GM23338 (cell line): ENCODE measurements around the gene FOXC2. TPM values are rescaled to one million over a fixed set of nuclear protein-coding genes. Genes with fewer than 3 reads are reported as not detected.
A peak's percentile ranks its signal among the peaks of the same experiment; 100 is the strongest.

Source experiments
- ATAC-seq: fragments of 200-7000 bp; cut with Tn5 transposase; 3 replicates; pipeline ENCODE4 v1.9.1; 2020
- DNase-seq: peaks from one replicate; pipeline ENCODE4 v3.0.0-alpha.2; 2015; ENCODE audit warnings: low spot score
- H2AFZ ChIP-seq: fragments of 200-600 bp; sonication (generic); 2 replicates; pipeline ENCODE4 v1.8.0; 2016; ENCODE audit warnings: antibody characterized with exemption, mild to moderate bottlenecking, moderate library complexity
- H3F3A ChIP-seq: fragments of 200-600 bp; sonication (generic); replicated peaks from 2 replicates; pipeline ENCODE4 v1.8.0; 2017; ENCODE audit warnings: antibody characterized with exemption, mixed run types, low read depth
- H3K27ac ChIP-seq: fragments of 200-600 bp; sonication (generic); 2 replicates; pipeline ENCODE4 v1.6.1; 2016; ENCODE audit warnings: low read depth
- H3K27me3 ChIP-seq: fragments of 200-600 bp; sonication (generic); 2 replicates; pipeline ENCODE4 v1.8.0; 2016; ENCODE audit warnings: mild to moderate bottlenecking, mixed run types, moderate library complexity; ENCODE audit not compliant: insufficient read depth
- H3K36me3 ChIP-seq: fragments of 200-600 bp; sonication (generic); 2 replicates; pipeline ENCODE4 v1.8.0; 2016; ENCODE audit warnings: mild to moderate bottlenecking; ENCODE audit not compliant: insufficient read depth
- H3K4me1 ChIP-seq: fragments of 200-600 bp; sonication (generic); 2 replicates; pipeline ENCODE4 v1.8.0; 2016; ENCODE audit warnings: mild to moderate bottlenecking, moderate library complexity; ENCODE audit not compliant: insufficient read depth
- H3K4me2 ChIP-seq: fragments of 200-600 bp; sonication (generic); 2 replicates; pipeline ENCODE4 v1.7.1; 2017; ENCODE audit warnings: mixed run types
- H3K4me3 ChIP-seq: fragments of 200-600 bp; sonication (generic); 2 replicates; pipeline ENCODE4 v1.6.1; 2016; ENCODE audit warnings: mixed run types
- H3K79me2 ChIP-seq: fragments of 200-600 bp; sonication (generic); replicated peaks from 2 replicates; pipeline ENCODE4 v1.8.0; 2017; ENCODE audit warnings: mild to moderate bottlenecking; ENCODE audit not compliant: insufficient read depth
- H3K9me2 ChIP-seq: fragments of 200-600 bp; sonication (generic); 2 replicates; pipeline ENCODE4 v1.8.0; 2017; ENCODE audit not compliant: insufficient read depth
- H4K20me1 ChIP-seq: fragments of 200-600 bp; sonication (generic); replicated peaks from 2 replicates; pipeline ENCODE4 v1.8.0; 2017; ENCODE audit warnings: mild to moderate bottlenecking; ENCODE audit not compliant: insufficient read depth
- H3K27ac Mint-ChIP-seq: 2 replicates; pipeline ENCODE4 v1.8.0; 2020; ENCODE audit warnings: inconsistent platforms, mild to moderate bottlenecking, moderate library complexity, mixed read lengths
- H3K27me3 Mint-ChIP-seq: 3 replicates; pipeline ENCODE4 v1.8.0; 2022; ENCODE audit warnings: low read depth, mild to moderate bottlenecking, moderate library complexity, mixed read lengths, inconsistent platforms; ENCODE audit not compliant: insufficient read depth, poor library complexity
- H3K36me3 Mint-ChIP-seq: 3 replicates; pipeline ENCODE4 v1.8.0; 2021; ENCODE audit warnings: low read depth, mild to moderate bottlenecking, inconsistent platforms, moderate library complexity, mixed read lengths
- H3K4me1 Mint-ChIP-seq: 3 replicates; pipeline ENCODE4 v1.8.0; 2020; ENCODE audit warnings: mild to moderate bottlenecking, inconsistent platforms, mixed read lengths
- H3K4me3 Mint-ChIP-seq: 3 replicates; pipeline ENCODE4 v1.8.0; 2021; ENCODE audit warnings: moderate library complexity, mild to moderate bottlenecking, inconsistent platforms, mixed read lengths
- H3K9me3 Mint-ChIP-seq: 3 replicates; pipeline ENCODE4 v1.8.0; 2020; ENCODE audit warnings: moderate library complexity, mild to moderate bottlenecking, inconsistent platforms, mixed read lengths
- CREB1 ChIP-seq: fragments of 250-450 bp; sonication (Bioruptor Pico); IDR thresholded peaks from 2 replicates; pipeline ENCODE4 v1.5.0; 2020; ENCODE audit warnings: low read depth, mild to moderate bottlenecking, moderate library complexity
- CTCF ChIP-seq, 2 experiments: fragments of 200-600 bp in 1 of 2; sonication (generic) in 1 of 2; conservative IDR thresholded peaks; 2 replicates each; pipeline versions ENCODE4 v1.5.1 to v1.6.1; 2016 to 2017; ENCODE audit warnings: antibody characterized with exemption in 2 of 2, low read depth in 2 of 2, mild to moderate bottlenecking in 2 of 2, moderate library complexity in 1 of 2
- ETS1 ChIP-seq: IDR thresholded peaks from 2 replicates; pipeline ENCODE4 v1.6.1; 2016; ENCODE audit warnings: antibody characterized with exemption
- EZH2 ChIP-seq: fragments of 200-600 bp; sonication (generic); IDR thresholded peaks from one replicate; pipeline ENCODE4 v1.8.0; 2017; ENCODE audit warnings: antibody characterized with exemption, mild to moderate bottlenecking, low read depth; ENCODE audit not compliant: unreplicated experiment
- EZH2phosphoT487 ChIP-seq: fragments of 200-600 bp; sonication (generic); IDR thresholded peaks from one replicate; pipeline ENCODE4 v1.8.1; 2018; ENCODE audit warnings: antibody characterized with exemption; ENCODE audit not compliant: unreplicated experiment
- JUNB ChIP-seq: IDR thresholded peaks from one replicate; pipeline ENCODE4 v1.6.1; 2016; ENCODE audit warnings: antibody characterized with exemption; ENCODE audit not compliant: unreplicated experiment
- NANOG ChIP-seq: IDR thresholded peaks from 2 replicates; pipeline ENCODE4 v1.6.1; 2016; ENCODE audit warnings: antibody characterized with exemption, borderline replicate concordance
- POLR2AphosphoS5 ChIP-seq: IDR thresholded peaks from 2 replicates; pipeline ENCODE4 v1.6.1; 2016; ENCODE audit warnings: antibody characterized with exemption, low read depth
- REST ChIP-seq: IDR thresholded peaks from one replicate; pipeline ENCODE4 v1.6.1; 2018; ENCODE audit warnings: antibody characterized with exemption; ENCODE audit not compliant: unreplicated experiment
- STAT1 ChIP-seq: IDR thresholded peaks from one replicate; pipeline ENCODE4 v1.6.1; 2016; ENCODE audit warnings: antibody characterized with exemption; ENCODE audit not compliant: unreplicated experiment
- ZNF114 ChIP-seq: fragments of 250-450 bp; sonication (Bioruptor Pico); IDR thresholded peaks from 2 replicates; pipeline ENCODE4 v1.5.0; 2020; ENCODE audit warnings: mild to moderate bottlenecking, moderate library complexity
- ZNF331 ChIP-seq: fragments of 250-450 bp; sonication (Bioruptor Pico); IDR thresholded peaks from 2 replicates; pipeline ENCODE4 v1.5.0; 2020; ENCODE audit warnings: low read depth, mild to moderate bottlenecking, moderate library complexity
- ZNF462 ChIP-seq: fragments of 250-450 bp; sonication (Bioruptor Pico); IDR thresholded peaks from 2 replicates; pipeline ENCODE4 v1.5.0; 2020; ENCODE audit warnings: mild to moderate bottlenecking, moderate library complexity
- polyA plus RNA-seq: library from polyadenylated mRNA; unstranded; fragments of >200 nt; fragmentation: Nextera tagmentation; extraction: Ambion mirVana; gene quantifications from 2 replicates; pipeline ENCODE4 v1.2.1, GENCODE V29; 2016
- total RNA-seq: library from RNA; depleted of rRNA; stranded (reverse); fragments of >200 nt; shearing (Covaris generic); gene quantifications from 2 replicates; pipeline ENCODE4 v1.2.3, GENCODE V29; 2014

The FOXC2 gene
- total and polyA plus RNA-seq, 2 experiments from 2014 or later, result 0.16 TPM; not detected in 1

- Histone ChIP-seq H3K27me3 (no peaks in the 10 kb centered on the region), H3K27ac (0 out of 2 replicates have a peak overlapping the region, but pooled peaks have one; percentile 42), H3K4me2 (no peak overlapping the region), H2AFZ (no peak overlapping the region), H3K79me2 (no peaks in the 10 kb centered on the region), H4K20me1 (no peaks in the 10 kb centered on the region), H3K9me2 (no peaks in the 10 kb centered on the region), H3K4me3 (no peak overlapping the region), H3F3A (no peaks in the 10 kb centered on the region), H3K4me1 (0 out of 2 replicates have a peak, but pooled peaks cover 3% of the 10 kb centered on the region), H3K36me3 (no peaks in the 10 kb centered on the region)
- H3K9me3 Mint-ChIP-seq, result peaks cover 20% of the 10 kb centered on the region; the same call in 2 of the 3 replicates
- TF ChIP-seq ZNF114 (CRISPR knock-in tag), result no peak
- TF ChIP-seq STAT1, result no peak
- no peak for TF ChIP-seq REST
- TF ChIP-seq ETS1, result no peak
- TF ChIP-seq POLR2AphosphoS5, result no peak
- TF ChIP-seq ZNF462, result no peak
- no peak for TF ChIP-seq ZNF331 (CRISPR knock-in tag)
- TF ChIP-seq JUNB, result no peak
- TF ChIP-seq NANOG, result no peak
- no peak for TF ChIP-seq CTCF (conservative IDR thresholded peaks at IDR 0.05; ENCODE audit: low read depth in 2 of 2)
- TF ChIP-seq CREB1 (CRISPR knock-in tag), result no peak
- no peak for TF ChIP-seq EZH2
- TF ChIP-seq EZH2phosphoT487, result no peak
- H3K4me3 Mint-ChIP-seq, result no peak overlapping the region
- peaks cover 13% of the 10 kb centered on the region for H3K27me3 Mint-ChIP-seq
- peaks cover 11% of the 10 kb centered on the region; the same call in 1 of the 3 replicates for H3K36me3 Mint-ChIP-seq
- ATAC-seq (no peak; the same call in 2 of the 3 replicates), DNase-seq (no peak)
- no peak overlapping the region for H3K27ac Mint-ChIP-seq
- H3K4me1 Mint-ChIP-seq, result no peaks in the 10 kb centered on the region
Observed at GRCh38 chr16:86531191-86531545, 35.5 kb upstream of the FOXC2 start.
